Smooth muscle cell (in vitro differentiated cells): ENCODE data around the gene AHRR. TPM values are rescaled to one million over a fixed set of nuclear protein-coding genes. Genes with fewer than 3 reads are reported as not detected.
"Not testable (repeated sequence)": the region's sequence is repeated elsewhere in the genome, so short reads cannot be mapped to it uniquely, and the experiment has no call there.

Experiments
- DNase-seq: peaks from one replicate; lab custom pipeline; 2025; ENCODE audit not compliant: unreplicated experiment; lab: John Stamatoyannopoulos, UW
- H2AFZ ChIP-seq: fragments of 200-600 bp; sonication (generic); 2 replicates; pipeline ENCODE4 v1.6.0; 2016; ENCODE audit warnings: antibody characterized with exemption, low read depth, mild to moderate bottlenecking
- H3F3A ChIP-seq: fragments of 200-600 bp; sonication (generic); 2 replicates; pipeline ENCODE4 v1.6.0; 2017; ENCODE audit warnings: antibody characterized with exemption, low read depth
- H3K27ac ChIP-seq: fragments of 200-600 bp; sonication (generic); 2 replicates; pipeline ENCODE4 v1.5.1; 2016; ENCODE audit warnings: low read depth, mild to moderate bottlenecking
- H3K27me3 ChIP-seq: fragments of 200-600 bp; sonication (generic); 2 replicates; pipeline ENCODE4 v1.6.1; 2016; ENCODE audit warnings: low read depth, mild to moderate bottlenecking
- H3K36me3 ChIP-seq: fragments of 200-600 bp; sonication (generic); 2 replicates; pipeline ENCODE4 v1.5.1; 2016; ENCODE audit warnings: low read depth
- H3K4me1 ChIP-seq: fragments of 200-600 bp; sonication (generic); 2 replicates; pipeline ENCODE4 v1.5.1; 2016; ENCODE audit warnings: low read depth
- H3K4me2 ChIP-seq: fragments of 200-600 bp; sonication (generic); 2 replicates; pipeline ENCODE4 v1.6.0; 2016; ENCODE audit warnings: mild to moderate bottlenecking
- H3K4me3 ChIP-seq: fragments of 200-600 bp; sonication (generic); 2 replicates; pipeline ENCODE4 v1.5.1; 2016; ENCODE audit warnings: mild to moderate bottlenecking
- H3K79me2 ChIP-seq: fragments of 200-600 bp; sonication (generic); 2 replicates; pipeline ENCODE4 v1.6.0; 2016; ENCODE audit warnings: low read depth, mild to moderate bottlenecking
- H3K9ac ChIP-seq: fragments of 200-600 bp; sonication (generic); 2 replicates; pipeline ENCODE4 v1.6.0; 2016; ENCODE audit warnings: low read depth
- H3K9me3 ChIP-seq: fragments of 200-600 bp; sonication (generic); replicated peaks from 2 replicates; pipeline ENCODE4 v1.5.1; 2016; ENCODE audit warnings: low read depth
- H4K20me1 ChIP-seq: fragments of 200-600 bp; sonication (generic); 2 replicates; pipeline ENCODE4 v1.6.0; 2016; ENCODE audit warnings: low read depth
- CTCF ChIP-seq: fragments of 200-600 bp; sonication (generic); IDR thresholded peaks from 2 replicates; pipeline ENCODE4 v1.5.1; 2017; ENCODE audit warnings: borderline replicate concordance, mild to moderate bottlenecking, antibody characterized with exemption; ENCODE audit not compliant: insufficient read depth, poor library complexity, severe bottlenecking
- WGBS: methylation state at CpG from one replicate; pipeline ENCODE4 v1.1.7; 2016; ENCODE audit warnings: low lambda C conversion rate; 5-methylcytosine and 5-hydroxymethylcytosine counted together
- polyA plus RNA-seq: library from polyadenylated mRNA; unstranded; fragments of >200 nt; fragmentation: Nextera tagmentation; extraction: Ambion mirVana; gene quantifications from 2 replicates; pipeline ENCODE4 v1.2.1, GENCODE V29; 2016
- total RNA-seq: library from RNA; depleted of rRNA; stranded (reverse); fragments of >200 nt; gene quantifications from 2 replicates; pipeline ENCODE4 v1.2.3, GENCODE V29; 2014

The AHRR gene
- total and polyA plus RNA-seq, 2 experiments from 2014 or later: 14.4 to 18.2 TPM

DNA sequence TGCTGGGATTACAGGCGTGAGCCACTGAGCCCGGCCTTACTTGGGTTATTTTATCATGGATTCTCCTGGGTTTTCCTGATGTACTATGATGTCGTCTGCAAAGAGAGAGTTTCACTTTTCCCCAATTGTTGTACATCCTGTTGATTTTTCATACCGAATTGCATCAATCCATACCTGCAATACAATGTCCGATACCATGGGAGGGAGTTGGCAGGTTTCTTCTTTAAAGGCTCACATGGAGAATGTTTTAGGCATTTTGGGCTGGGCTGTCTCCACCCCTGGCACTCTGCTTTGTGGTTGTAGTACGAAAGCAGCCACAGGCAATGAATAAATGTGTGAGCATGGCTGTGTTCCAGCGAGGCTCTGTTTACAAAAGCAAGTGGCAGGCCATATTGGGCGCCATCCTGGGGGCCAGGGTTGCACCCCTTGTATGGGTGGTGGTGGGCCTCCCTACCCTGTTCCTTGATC is 86.3 kb downstream of the AHRR start:
- Histone ChIP-seq H3K36me3 (no peaks in the 10 kb centered on the region), H3K4me2 (no peak overlapping the region), H3K9ac (no peak overlapping the region), H3K4me3 (no peak overlapping the region), H3K4me1 (no peaks in the 10 kb centered on the region), H3K9me3 (no peaks in the 10 kb centered on the region), H3K27ac (no peak overlapping the region), H3K79me2 (no peaks in the 10 kb centered on the region), H4K20me1 (no peaks in the 10 kb centered on the region), H3F3A (peaks cover 5% of the 10 kb centered on the region), H3K27me3 (no peaks in the 10 kb centered on the region), H2AFZ (no peak overlapping the region)
- TF ChIP-seq CTCF: no peak
- no peak for DNase-seq
- 80% methylated on average over 8 of the region's 8 CpGs for WGBS

DNA sequence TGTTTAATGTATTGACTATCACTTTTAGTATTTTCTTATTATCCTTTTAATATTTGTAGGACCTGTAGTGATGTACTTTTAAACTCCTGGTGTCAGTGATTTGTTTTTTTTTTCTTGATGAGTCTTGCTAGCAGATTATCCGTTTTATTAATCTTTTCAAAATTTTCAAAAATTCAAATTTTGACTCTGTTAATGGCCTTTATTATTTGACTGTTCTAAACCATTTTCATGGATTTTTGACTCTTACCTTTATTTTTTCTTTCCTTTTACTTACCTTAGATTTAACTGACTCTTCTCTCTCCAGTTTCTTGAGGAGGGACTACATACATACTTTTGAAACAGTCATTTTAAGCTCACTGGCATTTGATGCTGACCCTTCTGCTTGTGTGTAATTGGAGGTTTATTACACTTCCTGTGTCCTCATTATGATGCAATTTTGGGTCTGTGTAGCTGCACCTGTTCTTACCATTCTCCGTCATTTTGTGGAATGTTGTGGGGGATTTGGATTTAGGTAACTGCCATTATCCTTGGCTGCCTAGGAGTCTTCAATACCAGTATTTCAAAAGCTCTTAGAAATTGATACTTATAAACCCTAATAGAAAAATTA is 89.5 kb downstream of the AHRR start:
- no peaks in the 10 kb centered on the region for H3K79me2 ChIP-seq
- no peaks in the 10 kb centered on the region for H3K36me3 ChIP-seq
- no peak overlapping the region for H3K4me2 ChIP-seq
- no peaks in the 10 kb centered on the region for H4K20me1 ChIP-seq
- no peak for DNase-seq
- peak overlapping the region; percentile 89 for H3K27ac ChIP-seq
- H3F3A ChIP-seq: peaks cover 15% of the 10 kb centered on the region
- H2AFZ ChIP-seq: no peak overlapping the region
- H3K9ac ChIP-seq: no peak overlapping the region
- H3K9me3 ChIP-seq: no peaks in the 10 kb centered on the region
- peaks cover 12% of the 10 kb centered on the region for H3K4me1 ChIP-seq
- no peak for TF ChIP-seq CTCF
- H3K4me3 ChIP-seq: no peak overlapping the region
- no peaks in the 10 kb centered on the region for H3K27me3 ChIP-seq
- 83% methylated on average over 2 of the region's 2 CpGs for WGBS

GRCh38 chr5:411728-412127 is 90.2 kb downstream of the AHRR start:
- no peak overlapping the region for H3K4me2 ChIP-seq
- no peak overlapping the region for H2AFZ ChIP-seq
- no peak for DNase-seq
- peak overlapping the region; percentile 89 for H3K27ac ChIP-seq
- H3K4me1 ChIP-seq: peaks cover 15% of the 10 kb centered on the region
- WGBS: 74% methylated on average over 13 of the region's 13 CpGs
- no peaks in the 10 kb centered on the region for H4K20me1 ChIP-seq
- no peaks in the 10 kb centered on the region for H3K27me3 ChIP-seq
- H3F3A ChIP-seq: peaks cover 17% of the 10 kb centered on the region
- H3K9me3 ChIP-seq: no peaks in the 10 kb centered on the region
- TF ChIP-seq CTCF: no peak
- H3K36me3 ChIP-seq: no peaks in the 10 kb centered on the region
- H3K79me2 ChIP-seq: no peaks in the 10 kb centered on the region
- H3K4me3 ChIP-seq: no peak overlapping the region
- peak overlapping the region; percentile 6 for H3K9ac ChIP-seq

DNA sequence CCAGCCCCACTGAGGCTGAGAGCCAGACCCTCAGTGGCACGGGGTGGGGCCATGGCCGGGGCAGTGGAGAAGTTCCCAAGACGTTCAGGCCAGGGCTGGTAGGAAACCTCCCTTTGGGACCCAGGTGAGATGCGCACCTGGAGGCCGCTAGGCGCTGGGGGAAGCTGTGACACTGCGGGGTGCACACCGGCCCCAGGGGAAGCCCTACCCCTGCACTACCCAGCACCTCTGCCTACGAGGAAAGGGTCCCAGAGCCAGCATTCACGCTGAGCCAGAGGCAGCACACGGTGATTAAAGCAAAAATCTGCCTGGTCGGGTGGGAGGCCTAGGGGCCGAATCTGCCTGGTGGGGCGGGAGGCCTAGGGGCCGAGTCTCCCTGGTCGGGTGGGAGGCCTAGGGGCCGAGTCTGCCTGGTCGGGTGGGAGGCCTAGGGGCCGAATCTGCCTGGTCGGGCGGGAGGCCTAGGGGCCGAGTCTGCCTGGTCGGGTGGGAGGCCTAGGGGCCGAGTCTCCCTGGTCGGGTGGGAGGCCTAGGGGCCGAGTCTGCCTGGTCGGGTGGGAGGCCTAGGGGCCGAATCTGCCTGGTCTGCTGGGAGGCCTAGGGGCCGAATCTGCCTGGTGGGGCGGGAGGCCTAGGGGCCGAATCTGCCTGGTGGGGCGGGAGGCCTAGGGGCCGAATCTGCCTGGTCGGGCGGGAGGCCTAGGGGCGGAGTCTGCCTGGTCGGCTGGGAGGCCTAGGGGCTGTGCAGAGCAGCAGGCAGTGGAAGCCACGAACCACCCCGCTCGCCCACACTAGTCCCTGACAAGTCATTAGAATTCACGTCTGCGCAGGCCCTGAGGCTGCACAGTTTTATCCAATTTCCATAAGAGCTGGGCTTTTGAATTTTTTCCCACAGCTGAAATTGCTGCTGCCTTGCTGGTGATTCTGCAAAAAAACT is 93.7 kb downstream of the AHRR start:
- H3K36me3 ChIP-seq, H3K9me3 ChIP-seq, H3K27me3 ChIP-seq, H4K20me1 ChIP-seq, H3K4me3 ChIP-seq, H3K79me2 ChIP-seq, H2AFZ ChIP-seq: not testable (repeated sequence)
- peak; percentile 57 for DNase-seq
- WGBS: 47% methylated on average over 19 of the region's 42 CpGs
- H3K27ac ChIP-seq: peak overlapping the region; percentile 89
- peaks cover 17% of the 10 kb centered on the region for H3F3A ChIP-seq
- peak overlapping the region; percentile 85 for H3K9ac ChIP-seq
- H3K4me1 ChIP-seq: peaks cover 26% of the 10 kb centered on the region
- peak overlapping the region; percentile 61 for H3K4me2 ChIP-seq
